ENCODE results near the gene GPR183.

GPR183 gene

DNA sequence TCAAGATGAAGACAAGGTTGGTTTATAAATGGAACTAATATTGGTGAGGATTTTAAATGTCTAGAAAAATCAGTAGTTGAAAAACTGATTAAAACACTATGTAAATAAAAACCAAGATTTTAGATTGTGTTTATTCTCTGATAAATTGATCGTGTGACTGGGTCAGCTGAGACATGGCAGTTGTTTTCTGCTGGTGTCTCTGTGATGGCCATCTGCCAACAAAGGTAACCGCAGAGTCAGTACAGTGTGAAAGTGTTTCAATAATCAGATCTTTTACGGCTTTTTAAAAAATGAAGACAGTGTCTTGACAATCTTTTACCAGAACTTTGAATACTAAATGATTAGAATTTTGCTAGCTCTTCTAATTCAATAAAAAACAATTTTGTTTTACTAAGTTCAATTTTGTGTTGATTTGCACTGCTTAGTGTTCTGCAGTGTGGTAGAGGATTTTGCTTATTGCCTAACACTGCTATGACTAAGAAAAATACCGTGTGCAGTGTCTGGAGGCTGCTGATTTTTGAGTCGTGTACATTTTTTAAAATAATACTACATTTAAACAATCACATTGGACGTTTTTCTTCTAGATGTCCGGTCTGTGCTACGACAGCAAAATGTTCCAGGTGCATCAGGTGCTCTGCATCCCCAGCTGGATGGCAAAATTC is 32.7 kb upstream of the GPR183 start:
- CTCF ChIA-PET = interaction anchor here (0.9 to 2.1 kb wide), 3 partner anchors 10 to 15 kb away, joined by 3 to 6 read pairs (median 3); no protein-coding TSS in a partner anchor
- POLR2A ChIA-PET = no interaction called here
- Histone ChIP-seq H3K36me3 (ENCODE audit: control insufficient read depth in 4 of 4, insufficient read depth in 4 of 4, low read length in 3 of 4) (peaks cover 15 to 56% (median 47%) of the 10 kb centered on the region in 4 experiments), H3K4me1 (ENCODE audit: control extremely low read depth in 1 of 4, control insufficient read depth in 4 of 4, insufficient read depth in 4 of 4, low read length in 3 of 4) (peaks cover 0 to 2% (median under 1%) of the 10 kb centered on the region in 4 experiments), H3K27me3 (replicated peaks in 2 of 5; ENCODE audit: control insufficient read depth in 4 of 5, insufficient read depth in 5 of 5, low read length in 4 of 5) (no peaks in the 10 kb centered on the region), H3K9me3 (ENCODE audit: control extremely low read depth in 1 of 5, control insufficient read depth in 4 of 5, insufficient read depth in 2 of 5, low read depth in 1 of 5, low read length in 4 of 5) (no peaks in the 10 kb centered on the region), H3K27ac (ENCODE audit: insufficient read depth in 1 of 2, low read depth in 1 of 2, low read length in 2 of 2, poor library complexity in 1 of 2, severe bottlenecking in 2 of 2) (no peak overlapping the region), H3K4me3 (ENCODE audit: control insufficient read depth in 1 of 7, extremely low read depth in 1 of 7, insufficient read depth in 4 of 7, low read depth in 2 of 7, low read length in 6 of 7) (no peak overlapping the region)
- no peak for DNase-seq
- 97% methylated on average over 7 of the region's 8 CpGs for WGBS (ENCODE audit: insufficient coverage)

DNA sequence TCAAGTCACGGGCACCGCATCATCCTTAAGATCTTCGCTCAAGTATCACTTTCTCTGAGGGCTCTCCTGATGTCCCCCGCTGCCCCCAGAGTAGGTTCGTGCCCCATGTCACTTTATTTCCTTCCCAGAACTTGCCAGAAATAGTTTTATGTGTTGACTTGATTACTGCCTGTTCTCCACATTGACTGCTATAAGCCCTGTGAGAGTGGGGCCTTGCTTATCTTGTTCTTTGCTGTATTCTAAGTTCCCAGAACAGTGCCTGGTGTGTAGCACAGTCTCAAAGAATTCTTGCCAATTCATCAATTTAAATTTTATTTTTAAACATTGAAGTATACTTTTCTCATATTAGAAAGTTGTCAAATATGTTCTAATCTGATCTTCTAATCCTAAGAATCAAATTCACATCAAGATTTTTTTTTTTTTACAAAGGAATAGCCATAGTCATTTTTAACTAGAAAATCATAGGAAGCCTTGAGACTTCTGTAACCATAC is 32.1 kb upstream of the GPR183 start:
- Histone ChIP-seq H3K27ac (ENCODE audit: insufficient read depth in 1 of 2, low read depth in 1 of 2, low read length in 2 of 2, poor library complexity in 1 of 2, severe bottlenecking in 2 of 2) (no peak overlapping the region), H3K36me3 (ENCODE audit: control insufficient read depth in 4 of 4, insufficient read depth in 4 of 4, low read length in 3 of 4) (peaks cover 11 to 52% (median 43%) of the 10 kb centered on the region in 4 experiments), H3K27me3 (replicated peaks in 2 of 5; ENCODE audit: control insufficient read depth in 4 of 5, insufficient read depth in 5 of 5, low read length in 4 of 5) (no peaks in the 10 kb centered on the region), H3K4me1 (ENCODE audit: control extremely low read depth in 1 of 4, control insufficient read depth in 4 of 4, insufficient read depth in 4 of 4, low read length in 3 of 4) (peaks cover 0 to 2% (median under 1%) of the 10 kb centered on the region in 4 experiments), H3K4me3 (ENCODE audit: control insufficient read depth in 1 of 7, extremely low read depth in 1 of 7, insufficient read depth in 4 of 7, low read depth in 2 of 7, low read length in 6 of 7) (no peak overlapping the region), H3K9me3 (ENCODE audit: control extremely low read depth in 1 of 5, control insufficient read depth in 4 of 5, insufficient read depth in 2 of 5, low read depth in 1 of 5, low read length in 4 of 5) (no peaks in the 10 kb centered on the region)
- no peak for DNase-seq
- 90% methylated on average over 5 of the region's 5 CpGs for WGBS (ENCODE audit: insufficient coverage)
- POLR2A ChIA-PET = no interaction called here
- CTCF ChIA-PET = interaction anchor here (1.0 to 1.3 kb wide), 3 partner anchors 8 to 37 kb away, joined by 3 to 4 read pairs (median 3); no protein-coding TSS in a partner anchor

DNA sequence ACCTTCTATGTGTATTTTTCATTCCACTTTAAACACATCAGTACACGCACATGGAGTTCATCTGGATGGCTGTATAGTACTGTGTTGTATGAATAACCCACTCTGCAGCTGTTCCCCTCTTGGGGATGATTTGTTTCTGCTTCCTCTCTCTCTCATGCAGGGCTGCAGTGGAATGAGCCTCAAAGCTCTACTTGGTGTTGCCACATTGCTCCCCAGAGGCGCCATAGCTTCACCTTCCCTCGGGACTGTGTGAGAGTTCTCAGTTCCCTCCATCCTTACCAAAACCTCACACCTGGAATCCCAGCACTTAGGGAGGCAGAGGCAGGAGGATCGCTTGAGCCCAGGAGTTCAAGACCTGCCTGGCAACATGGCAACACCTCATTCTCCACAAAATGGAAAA is 28.4 kb upstream of the GPR183 start:
- Histone ChIP-seq H3K27ac (ENCODE audit: insufficient read depth in 1 of 2, low read depth in 1 of 2, low read length in 2 of 2, poor library complexity in 1 of 2, severe bottlenecking in 2 of 2) (no peak overlapping the region), H3K4me3 (ENCODE audit: control insufficient read depth in 1 of 7, extremely low read depth in 1 of 7, insufficient read depth in 4 of 7, low read depth in 2 of 7, low read length in 6 of 7) (no peak overlapping the region), H3K27me3 (replicated peaks in 2 of 5; ENCODE audit: control insufficient read depth in 4 of 5, insufficient read depth in 5 of 5, low read length in 4 of 5) (no peaks in the 10 kb centered on the region), H3K4me1 (ENCODE audit: control extremely low read depth in 1 of 4, control insufficient read depth in 4 of 4, insufficient read depth in 4 of 4, low read length in 3 of 4) (peaks cover 0 to 10% (median 2%) of the 10 kb centered on the region in 4 experiments), H3K9me3 (ENCODE audit: control extremely low read depth in 1 of 5, control insufficient read depth in 4 of 5, insufficient read depth in 2 of 5, low read depth in 1 of 5, low read length in 4 of 5) (no peaks in the 10 kb centered on the region), H3K36me3 (ENCODE audit: control insufficient read depth in 4 of 4, insufficient read depth in 4 of 4, low read length in 3 of 4) (peaks cover under 1 to 22% (median 16%) of the 10 kb centered on the region in 4 experiments)
- no peak for DNase-seq
- CTCF ChIA-PET = interaction anchor here (1.0 to 2.0 kb wide), 3 partner anchors 13 to 46 kb away, joined by 3 to 7 read pairs (median 5); no protein-coding TSS in a partner anchor
- 100% methylated on average over 2 of the region's 4 CpGs for WGBS (ENCODE audit: insufficient coverage)
- POLR2A ChIA-PET = no interaction called here

DNA sequence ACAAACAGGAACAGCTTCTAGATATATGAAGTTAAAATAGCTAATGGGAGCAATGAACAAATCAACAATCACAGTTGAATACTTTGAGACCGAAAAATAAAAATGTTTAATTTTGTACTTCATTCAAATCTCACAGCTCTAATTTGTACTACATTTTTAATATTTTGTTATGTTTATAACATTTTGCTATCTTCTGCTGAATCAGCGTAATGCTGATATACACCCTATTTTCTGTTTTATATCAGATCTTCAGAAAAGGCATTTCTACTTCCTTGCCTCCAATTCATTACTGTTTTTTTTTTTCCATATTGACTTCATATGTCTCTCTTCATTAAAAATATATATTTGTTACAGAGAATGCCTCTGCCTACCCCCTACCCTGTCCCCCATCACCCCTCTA is 27.9 kb upstream of the GPR183 start:
- H3K27me3 ChIP-seq (replicated peaks in 2 of 5; ENCODE audit: control insufficient read depth in 4 of 5, insufficient read depth in 5 of 5, low read length in 4 of 5) = no peaks in the 10 kb centered on the region
- H3K4me3 ChIP-seq (ENCODE audit: control insufficient read depth in 1 of 7, extremely low read depth in 1 of 7, insufficient read depth in 4 of 7, low read depth in 2 of 7, low read length in 6 of 7) = no peak overlapping the region
- CTCF ChIA-PET = interaction anchor here (0.7 to 2.0 kb wide), 7 partner anchors 10 to 65 kb away, joined by 3 to 7 read pairs (median 5); no protein-coding TSS in a partner anchor
- POLR2A ChIA-PET = no interaction called here
- H3K9me3 ChIP-seq (ENCODE audit: control extremely low read depth in 1 of 5, control insufficient read depth in 4 of 5, insufficient read depth in 2 of 5, low read depth in 1 of 5, low read length in 4 of 5) = no peaks in the 10 kb centered on the region
- peaks cover 0 to 16% (median 10%) of the 10 kb centered on the region in 4 experiments for H3K36me3 ChIP-seq (ENCODE audit: control insufficient read depth in 4 of 4, insufficient read depth in 4 of 4, low read length in 3 of 4)
- DNase-seq = no peak
- peaks cover 0 to 10% (median under 1%) of the 10 kb centered on the region in 4 experiments for H3K4me1 ChIP-seq (ENCODE audit: control extremely low read depth in 1 of 4, control insufficient read depth in 4 of 4, insufficient read depth in 4 of 4, low read length in 3 of 4)
- H3K27ac ChIP-seq (ENCODE audit: insufficient read depth in 1 of 2, low read depth in 1 of 2, low read length in 2 of 2, poor library complexity in 1 of 2, severe bottlenecking in 2 of 2) = no peak overlapping the region
- WGBS (ENCODE audit: insufficient coverage) = no CpG with 5 or more reads among the region's 2 CpGs

DNA sequence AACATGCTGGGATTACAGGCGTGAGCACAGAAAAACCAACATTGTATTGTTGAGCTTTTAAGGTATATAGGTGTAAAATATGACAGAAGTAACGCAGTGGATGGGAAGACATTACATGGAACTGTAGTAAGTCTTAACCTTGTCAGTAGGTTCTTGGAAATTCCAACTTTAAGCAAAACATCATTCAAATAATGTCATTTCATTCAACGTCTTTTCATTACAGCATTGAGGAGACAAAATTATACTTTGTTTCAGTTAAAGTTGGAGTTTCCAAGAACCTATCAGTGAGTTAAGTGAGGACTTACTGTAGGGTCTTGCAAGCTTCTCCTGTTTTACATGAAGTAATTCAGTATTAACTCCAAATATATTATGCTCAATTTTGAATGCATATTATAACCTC is 27.0 kb upstream of the GPR183 start:
- peaks cover 0 to 20% (median 13%) of the 10 kb centered on the region in 4 experiments for H3K36me3 ChIP-seq (ENCODE audit: control insufficient read depth in 4 of 4, insufficient read depth in 4 of 4, low read length in 3 of 4)
- no peak overlapping the region for H3K27ac ChIP-seq (ENCODE audit: insufficient read depth in 1 of 2, low read depth in 1 of 2, low read length in 2 of 2, poor library complexity in 1 of 2, severe bottlenecking in 2 of 2)
- WGBS (ENCODE audit: insufficient coverage) = 100% methylated on average over 2 of the region's 3 CpGs
- H3K4me1 ChIP-seq (ENCODE audit: control extremely low read depth in 1 of 4, control insufficient read depth in 4 of 4, insufficient read depth in 4 of 4, low read length in 3 of 4) = peaks cover 0 to 10% (median under 1%) of the 10 kb centered on the region in 4 experiments
- CTCF ChIA-PET = interaction anchor here (1.0 to 2.0 kb wide), 4 partner anchors 15 to 64 kb away, joined by 4 to 7 read pairs (median 5); no protein-coding TSS in a partner anchor
- H3K4me3 ChIP-seq (ENCODE audit: control insufficient read depth in 1 of 7, extremely low read depth in 1 of 7, insufficient read depth in 4 of 7, low read depth in 2 of 7, low read length in 6 of 7) = no peak overlapping the region
- POLR2A ChIA-PET = no interaction called here
- H3K9me3 ChIP-seq (ENCODE audit: control extremely low read depth in 1 of 5, control insufficient read depth in 4 of 5, insufficient read depth in 2 of 5, low read depth in 1 of 5, low read length in 4 of 5) = no peaks in the 10 kb centered on the region
- no peak for DNase-seq
- H3K27me3 ChIP-seq (replicated peaks in 2 of 5; ENCODE audit: control insufficient read depth in 4 of 5, insufficient read depth in 5 of 5, low read length in 4 of 5) = no peaks in the 10 kb centered on the region

DNA sequence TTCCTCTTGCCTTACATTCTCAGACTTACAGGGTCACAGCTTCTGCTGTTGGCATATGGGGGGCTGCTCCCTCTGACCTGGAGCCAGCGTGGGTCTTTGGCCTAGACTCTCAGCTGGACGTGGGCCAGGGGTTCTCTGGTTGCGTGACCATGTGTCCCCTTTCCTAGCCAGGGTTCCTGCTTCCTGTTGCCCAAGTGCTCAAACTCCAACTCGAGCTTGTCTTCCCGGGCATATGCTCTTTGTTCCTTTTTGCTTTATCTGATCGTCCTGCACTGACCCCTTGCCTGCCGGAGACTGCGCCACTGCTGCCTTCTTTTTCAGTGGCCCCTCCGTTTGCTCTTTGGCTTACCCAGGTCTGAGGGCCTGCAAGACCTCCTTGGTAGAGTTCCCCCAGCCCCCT is 25.3 kb upstream of the GPR183 start:
- H3K4me1 ChIP-seq (ENCODE audit: control extremely low read depth in 1 of 4, control insufficient read depth in 4 of 4, insufficient read depth in 4 of 4, low read length in 3 of 4) = peaks cover 0 to 10% (median under 1%) of the 10 kb centered on the region in 4 experiments
- peaks cover 6 to 28% (median 17%) of the 10 kb centered on the region in 4 experiments for H3K36me3 ChIP-seq (ENCODE audit: control insufficient read depth in 4 of 4, insufficient read depth in 4 of 4, low read length in 3 of 4)
- no peak overlapping the region for H3K4me3 ChIP-seq (ENCODE audit: control insufficient read depth in 1 of 7, extremely low read depth in 1 of 7, insufficient read depth in 4 of 7, low read depth in 2 of 7, low read length in 6 of 7)
- no peaks in the 10 kb centered on the region for H3K27me3 ChIP-seq (replicated peaks in 2 of 5; ENCODE audit: control insufficient read depth in 4 of 5, insufficient read depth in 5 of 5, low read length in 4 of 5)
- 98% methylated on average over 9 of the region's 9 CpGs for WGBS (ENCODE audit: insufficient coverage)
- no peak for DNase-seq
- no peaks in the 10 kb centered on the region for H3K9me3 ChIP-seq (ENCODE audit: control extremely low read depth in 1 of 5, control insufficient read depth in 4 of 5, insufficient read depth in 2 of 5, low read depth in 1 of 5, low read length in 4 of 5)
- H3K27ac ChIP-seq (ENCODE audit: insufficient read depth in 1 of 2, low read depth in 1 of 2, low read length in 2 of 2, poor library complexity in 1 of 2, severe bottlenecking in 2 of 2) = no peak overlapping the region
- ChIA-PET POLR2A (no interaction called here), CTCF (interaction anchor here (1.3 kb wide), 1 partner anchor 48 kb away, joined by 3 read pairs; no protein-coding TSS in a partner anchor)

DNA sequence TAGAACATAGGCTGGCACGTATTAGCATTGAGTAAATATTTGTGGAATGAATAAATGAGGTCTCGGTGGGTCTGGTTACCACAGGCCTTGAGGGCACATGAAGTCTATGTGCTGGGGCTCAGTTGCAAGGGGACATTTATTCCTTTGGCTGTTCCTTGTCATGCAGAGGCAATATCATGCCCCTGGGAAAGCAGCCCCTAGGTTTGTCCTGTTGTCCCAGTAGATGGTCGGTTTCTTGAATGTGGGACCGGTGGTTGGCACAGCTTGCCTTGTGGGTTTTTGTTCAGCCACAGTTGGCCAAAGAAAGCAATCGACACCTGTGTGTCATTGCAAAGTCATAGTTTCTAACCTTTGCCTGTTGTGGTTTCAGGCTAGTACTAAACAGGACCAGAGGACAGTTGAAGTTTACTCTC is 24.7 kb upstream of the GPR183 start:
- H3K4me1 ChIP-seq (ENCODE audit: control extremely low read depth in 1 of 4, control insufficient read depth in 4 of 4, insufficient read depth in 4 of 4, low read length in 3 of 4) = peaks cover 0 to 10% (median under 1%) of the 10 kb centered on the region in 4 experiments
- CTCF ChIA-PET = interaction anchor here (1.3 to 2.3 kb wide), 4 partner anchors 10 to 62 kb away, joined by 3 to 8 read pairs (median 4); no protein-coding TSS in a partner anchor
- POLR2A ChIA-PET = no interaction called here
- 95% methylated on average over 3 of the region's 5 CpGs for WGBS (ENCODE audit: insufficient coverage)
- no peaks in the 10 kb centered on the region for H3K27me3 ChIP-seq (replicated peaks in 2 of 5; ENCODE audit: control insufficient read depth in 4 of 5, insufficient read depth in 5 of 5, low read length in 4 of 5)
- no peaks in the 10 kb centered on the region for H3K9me3 ChIP-seq (ENCODE audit: control extremely low read depth in 1 of 5, control insufficient read depth in 4 of 5, insufficient read depth in 2 of 5, low read depth in 1 of 5, low read length in 4 of 5)
- no peak overlapping the region for H3K4me3 ChIP-seq (ENCODE audit: control insufficient read depth in 1 of 7, extremely low read depth in 1 of 7, insufficient read depth in 4 of 7, low read depth in 2 of 7, low read length in 6 of 7)
- no peak for DNase-seq
- H3K27ac ChIP-seq (ENCODE audit: insufficient read depth in 1 of 2, low read depth in 1 of 2, low read length in 2 of 2, poor library complexity in 1 of 2, severe bottlenecking in 2 of 2) = no peak overlapping the region
- peaks cover 6 to 27% (median 16%) of the 10 kb centered on the region in 4 experiments for H3K36me3 ChIP-seq (ENCODE audit: control insufficient read depth in 4 of 4, insufficient read depth in 4 of 4, low read length in 3 of 4)

All from common myeloid progenitor, CD34-positive (primary cell).